ENCODE measurements around the gene UBE2V1.
"Not testable (repeated sequence)": the region's sequence is repeated elsewhere in the genome, so short reads cannot be mapped to it uniquely, and the experiment has no call there.

UBE2V1 gene

DNA sequence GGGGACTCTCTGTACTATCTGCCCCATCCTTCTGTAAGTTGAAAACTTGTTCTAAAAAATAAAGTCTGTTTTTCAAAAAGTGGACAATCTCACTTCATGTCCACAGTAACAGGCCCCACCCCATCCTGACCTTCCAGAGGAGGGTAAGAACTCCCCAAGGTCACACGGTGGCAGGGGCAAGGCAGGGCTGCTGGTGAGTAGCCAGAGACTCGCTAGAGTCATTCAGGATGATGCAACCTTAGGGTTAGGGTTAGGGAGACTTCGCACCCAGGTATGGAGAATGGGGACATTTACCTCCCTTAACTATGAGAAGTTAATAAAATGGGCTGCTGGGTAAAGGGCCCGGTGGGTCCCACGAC lies 25.1 kb upstream of the UBE2V1 start:
- no peak for DNase-seq (ENCODE audit: low read depth in 1 of 2, low spot score in 1 of 2)

DNA sequence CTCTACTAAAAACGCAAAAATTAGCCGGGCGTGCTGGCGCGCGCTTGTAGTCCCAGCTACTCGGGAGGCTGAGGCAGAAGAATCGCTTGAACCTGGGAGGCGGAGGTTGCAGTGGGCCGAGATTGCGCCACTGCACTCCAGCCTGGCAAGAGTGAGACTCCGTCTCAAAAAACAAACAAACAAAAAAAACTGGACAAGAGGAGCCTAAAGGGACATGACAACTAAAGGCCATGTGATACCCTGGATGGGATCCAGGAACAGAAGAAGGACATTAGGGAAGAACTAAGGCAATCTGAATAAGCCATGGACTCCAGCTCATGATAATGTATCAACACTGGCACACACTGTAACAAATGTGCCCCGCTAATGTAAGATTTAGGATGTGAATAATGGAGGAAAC lies 24.8 kb upstream of the UBE2V1 start:
- DNase-seq (ENCODE audit: low read depth in 1 of 2, low spot score in 1 of 2), result not testable (repeated sequence)

GRCh38 chr20:50136822-50137599 lies 24.1 kb upstream of the UBE2V1 start:
- no peak for DNase-seq (ENCODE audit: low read depth in 1 of 2, low spot score in 1 of 2)

- DNase-seq (ENCODE audit: low read depth in 1 of 2, low spot score in 1 of 2), result not testable (repeated sequence)
These were observed 22.2 kb upstream of the UBE2V1 start for GRCh38 chr20:50135157-50135556.

GRCh38 chr20:50133474-50134217 lies 20.7 kb upstream of the UBE2V1 start:
- no peak for DNase-seq (ENCODE audit: low read depth in 1 of 2, low spot score in 1 of 2)

GRCh38 chr20:50133041-50133440 lies 20.1 kb upstream of the UBE2V1 start:
- no peak for DNase-seq (ENCODE audit: low read depth in 1 of 2, low spot score in 1 of 2)

GRCh38 chr20:50130995-50131394 lies 18.0 kb upstream of the UBE2V1 start:
- DNase-seq (ENCODE audit: low read depth in 1 of 2, low spot score in 1 of 2), result no peak

- DNase-seq (ENCODE audit: low read depth in 1 of 2, low spot score in 1 of 2), result no peak
These were observed 17.4 kb upstream of the UBE2V1 start for GRCh38 chr20:50130356-50130723.

DNA sequence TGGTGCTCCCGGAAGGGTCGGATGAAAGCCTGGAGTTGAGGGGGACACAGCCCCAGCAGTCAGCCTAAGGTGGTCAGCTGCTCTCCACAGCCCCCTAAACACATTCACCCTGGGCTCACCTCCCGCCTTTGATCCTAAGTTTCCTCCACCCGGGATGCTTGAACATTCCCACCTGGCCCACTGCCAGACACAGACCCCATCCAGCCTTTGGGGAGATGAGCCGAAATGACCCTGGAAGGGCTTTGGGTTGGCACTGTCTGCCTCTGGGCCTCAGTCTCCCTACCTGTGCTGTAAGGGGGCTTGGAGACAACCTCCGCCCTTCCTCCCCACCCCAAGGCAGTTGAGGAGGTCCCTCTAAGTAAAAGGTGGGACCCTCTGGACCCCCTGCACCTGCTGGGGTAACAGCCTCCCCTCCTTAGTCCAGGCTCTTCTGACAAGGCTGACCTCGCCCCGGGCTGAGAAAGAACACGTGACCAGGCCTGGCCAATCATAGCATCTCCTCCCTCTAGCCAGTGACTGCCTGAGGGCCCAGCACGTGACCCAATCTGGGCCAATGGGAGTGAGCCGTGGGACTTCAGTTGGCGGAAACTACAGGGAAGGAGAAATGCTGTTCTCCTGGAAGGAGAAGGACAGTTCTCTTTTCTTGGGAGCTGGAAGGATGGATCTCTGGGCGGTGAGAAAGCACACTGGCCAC lies 16.9 kb upstream of the UBE2V1 start:
- no peak for DNase-seq (ENCODE audit: low read depth in 1 of 2, low spot score in 1 of 2)

DNA sequence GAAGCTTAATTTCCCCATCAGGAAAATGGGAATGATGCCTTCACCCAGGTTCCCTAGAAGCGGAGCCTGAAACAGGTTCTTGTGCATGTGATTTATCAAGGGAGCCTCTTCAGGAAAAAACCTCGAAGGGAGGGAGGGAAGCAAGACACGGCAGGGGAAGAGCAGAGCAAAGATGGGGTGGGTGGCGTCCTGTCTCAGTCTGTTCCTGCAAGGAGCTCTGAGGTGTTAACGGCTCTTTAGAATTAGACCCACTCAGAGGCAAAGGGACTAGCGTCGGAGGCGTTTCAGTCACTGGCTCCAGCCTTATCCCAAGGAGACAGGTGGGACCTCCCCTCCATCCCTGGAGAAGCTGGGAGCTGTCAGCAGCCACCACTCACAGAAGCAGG lies 15.6 kb upstream of the UBE2V1 start:
- no peak for DNase-seq (ENCODE audit: low read depth in 1 of 2, low spot score in 1 of 2)

DNA sequence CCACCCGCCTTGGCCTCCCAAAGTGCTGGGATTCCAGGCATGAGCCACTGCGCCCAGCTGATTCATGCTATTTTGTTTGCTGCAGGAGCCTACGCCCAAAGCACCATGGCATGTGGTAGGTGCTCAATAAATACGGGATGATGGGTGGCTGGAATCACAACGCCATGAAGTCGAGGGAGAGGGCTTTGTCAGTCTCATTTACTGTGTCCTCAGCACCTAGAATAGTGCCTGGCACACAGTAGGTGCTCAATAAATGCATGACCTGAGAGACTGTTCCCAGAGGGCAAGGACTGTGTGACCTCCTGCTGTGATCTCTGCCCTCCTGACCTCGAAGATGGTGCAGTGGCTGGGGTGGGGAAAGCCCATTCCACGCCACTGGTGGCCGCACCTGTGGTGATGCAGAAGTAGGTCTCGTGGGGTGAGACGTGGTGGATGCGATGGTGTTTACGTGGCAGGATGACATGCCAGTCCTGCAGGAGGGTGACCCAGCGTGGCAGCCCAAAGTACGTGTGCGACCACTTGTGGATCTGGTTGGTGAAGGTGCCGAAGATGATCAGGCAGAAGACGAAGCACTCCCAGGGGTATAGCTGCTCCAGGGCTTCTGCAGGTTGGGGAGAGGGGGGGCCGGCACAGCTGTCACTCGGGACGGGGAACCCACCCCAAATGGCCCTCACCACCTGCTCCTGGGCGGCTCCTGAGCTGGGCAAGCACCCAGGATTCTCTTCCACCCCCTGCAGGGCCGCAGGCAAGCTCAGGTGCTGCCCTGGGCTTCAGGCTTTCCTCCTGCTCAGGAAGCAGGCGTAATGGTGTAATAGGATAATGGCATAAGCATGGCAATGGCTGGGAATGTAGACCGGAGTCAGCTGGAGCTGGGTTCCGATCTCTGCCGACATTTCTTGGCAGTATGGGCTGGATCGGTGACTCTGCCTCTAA lies 14.9 kb upstream of the UBE2V1 start:
- DNase-seq (ENCODE audit: low read depth in 1 of 2, low spot score in 1 of 2), result no peak

DNA sequence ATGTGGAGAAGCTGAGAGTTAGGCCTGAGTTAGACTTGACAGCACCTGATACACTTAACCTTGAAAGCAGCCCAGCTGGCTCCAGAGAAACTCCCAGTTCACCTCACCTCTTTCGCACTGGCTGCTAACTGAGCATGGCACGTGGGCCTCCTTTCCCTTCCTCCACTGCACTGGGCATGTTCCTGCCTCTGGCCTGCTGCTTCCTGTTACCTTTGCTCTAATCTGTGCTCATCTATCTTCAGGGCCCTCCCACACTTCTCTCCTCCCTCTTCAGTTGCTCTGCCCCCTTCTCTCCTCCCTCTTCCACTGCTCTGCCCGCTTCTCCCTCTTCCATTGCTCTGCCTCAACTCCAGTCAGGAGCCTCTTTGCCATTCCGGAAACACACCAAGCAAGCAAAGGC lies 13.7 kb upstream of the UBE2V1 start:
- DNase-seq (ENCODE audit: low read depth in 1 of 2, low spot score in 1 of 2), result no peak

DNA sequence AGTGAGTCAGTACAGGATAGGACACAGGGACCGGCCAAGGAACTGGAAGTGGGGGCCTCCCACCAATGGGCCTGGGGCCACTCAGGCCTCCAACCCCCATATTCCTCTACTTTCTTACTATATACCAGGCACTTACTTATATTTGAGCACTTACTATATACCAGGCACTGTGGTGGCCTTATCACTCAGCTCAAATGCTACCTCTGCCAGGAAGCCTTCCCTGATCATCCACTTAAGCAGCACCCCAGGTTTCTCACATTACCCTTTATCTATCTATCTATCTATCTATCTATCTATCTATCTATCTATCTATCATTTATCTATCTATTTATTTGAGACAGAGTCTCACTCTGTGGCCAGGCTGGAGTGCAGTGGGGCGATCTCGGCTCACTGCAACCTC lies 12.3 kb upstream of the UBE2V1 start:
- DNase-seq (ENCODE audit: low read depth in 1 of 2, low spot score in 1 of 2), result no peak

- no peak for DNase-seq (ENCODE audit: low read depth in 1 of 2, low spot score in 1 of 2)
These were observed 11.5 kb upstream of the UBE2V1 start for GRCh38 chr20:50124496-50124895.

- DNase-seq (ENCODE audit: low read depth in 1 of 2, low spot score in 1 of 2), result no peak
These were observed 10.5 kb upstream of the UBE2V1 start for GRCh38 chr20:50123418-50123817.

GRCh38 chr20:50122763-50123162 lies 9.8 kb upstream of the UBE2V1 start:
- no peak for DNase-seq (ENCODE audit: low read depth in 1 of 2, low spot score in 1 of 2)

GRCh38 chr20:50121858-50122271 lies 8.9 kb upstream of the UBE2V1 start:
- DNase-seq (ENCODE audit: low read depth in 1 of 2, low spot score in 1 of 2), result no peak

- DNase-seq (ENCODE audit: low read depth in 1 of 2, low spot score in 1 of 2), result peak; percentile 31 to 46
These were observed 8.2 kb upstream of the UBE2V1 start for GRCh38 chr20:50120935-50121693.

- no peak for DNase-seq (ENCODE audit: low read depth in 1 of 2, low spot score in 1 of 2)
These were observed 5.3 kb upstream of the UBE2V1 start for GRCh38 chr20:50118203-50118602.

DNA sequence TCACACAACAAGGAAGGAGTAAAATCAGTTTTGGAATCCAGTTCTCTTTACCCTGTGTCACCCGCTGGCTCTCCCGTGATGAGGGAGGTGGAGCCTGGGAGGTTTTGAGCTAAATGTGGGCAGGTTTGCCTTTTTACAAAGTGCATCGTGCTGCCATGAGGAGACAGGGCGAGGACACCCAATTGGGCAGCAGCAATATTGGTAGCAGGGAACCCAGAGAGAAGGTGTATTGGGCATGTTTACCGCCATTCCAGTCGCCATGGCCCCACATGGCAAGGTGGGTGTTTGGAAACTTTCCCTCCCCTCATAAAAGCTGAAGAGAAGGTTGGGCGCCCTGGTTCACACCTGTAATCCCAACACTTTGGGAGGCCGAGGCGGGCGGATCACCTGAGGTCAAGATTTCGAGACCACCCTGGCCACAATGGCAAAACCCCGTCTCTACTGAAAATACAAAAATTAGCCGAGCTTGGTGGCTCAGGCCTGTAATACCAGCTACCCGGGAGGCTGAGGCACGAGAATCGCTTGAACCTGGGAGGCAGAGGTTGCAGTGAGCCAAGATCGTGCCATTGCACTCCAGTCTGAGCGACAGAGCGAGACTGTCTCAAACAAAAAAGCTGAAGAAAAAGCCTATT lies 3.5 kb upstream of the UBE2V1 start:
- no peak for DNase-seq (ENCODE audit: low read depth in 1 of 2, low spot score in 1 of 2)

Data from activated CD4-positive, alpha-beta T cell treated with anti-CD3 and anti-CD28 coated beads, Interleukin-2, amount 50 U/mL, for 24 hours (primary cell).